ENCODE data around the gene NUBP1. TPM values are rescaled to one million over a fixed set of nuclear protein-coding genes. Genes with fewer than 3 reads are reported as not detected.
A peak's percentile ranks its signal among the peaks of the same experiment; 100 is the strongest.

Gene NUBP1
- total RNA-seq, 1 donor from 2014 or later = 20.9 TPM

GRCh38 chr16:10812312-10813098, 68.9 kb downstream of the NUBP1 start:
- H3K27me3 ChIP-seq = no peaks in the 10 kb centered on the region
- no peaks in the 10 kb centered on the region for H3K36me3 ChIP-seq
- TF ChIP-seq CTCF (IDR thresholded peaks at IDR 0.05) (no peak), POLR2A (IDR thresholded peaks at IDR 0.05) (no peak), POLR2AphosphoS5 (IDR thresholded peaks at IDR 0.05; ENCODE audit: insufficient read depth in 1 of 2, low read depth in 1 of 2) (no peak)
- H3K9me3 ChIP-seq = no peaks in the 10 kb centered on the region
- H3K27ac ChIP-seq = no peak overlapping the region
- no peaks in the 10 kb centered on the region for H3K4me1 ChIP-seq
- no peak overlapping the region for H3K4me3 ChIP-seq
- no peak for DNase-seq (ENCODE audit: extremely low spot score in 2 of 2)
- intact Hi-C loops (cut with DNase I) = no loop called here

DNA sequence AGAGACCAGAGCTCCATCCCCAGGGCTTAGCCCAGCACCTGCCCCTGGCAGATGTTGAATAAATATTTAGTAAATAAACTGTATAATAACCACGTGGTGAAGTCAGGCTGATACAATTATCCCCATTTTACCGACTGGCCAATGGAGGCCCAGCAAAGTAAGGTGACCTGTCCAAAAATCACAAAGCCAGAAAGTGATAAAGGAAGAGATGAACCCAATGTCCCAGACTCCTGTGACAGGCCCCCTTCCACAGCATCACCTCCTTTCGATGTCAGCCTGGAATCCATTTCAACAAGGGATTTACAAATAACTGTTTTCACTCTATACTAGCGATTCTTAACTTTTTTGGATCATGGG, 69.4 kb downstream of the NUBP1 start:
- Histone ChIP-seq H3K27me3 (no peaks in the 10 kb centered on the region), H3K36me3 (no peaks in the 10 kb centered on the region), H3K9me3 (no peaks in the 10 kb centered on the region), H3K4me1 (no peaks in the 10 kb centered on the region), H3K27ac (no peak overlapping the region), H3K4me3 (no peak overlapping the region)
- DNase-seq (ENCODE audit: extremely low spot score in 2 of 2) = no peak
- intact Hi-C loops (cut with DNase I) = no loop called here
- TF ChIP-seq POLR2A (IDR thresholded peaks at IDR 0.05) (no peak), POLR2AphosphoS5 (IDR thresholded peaks at IDR 0.05; ENCODE audit: insufficient read depth in 1 of 2, low read depth in 1 of 2) (no peak), CTCF (IDR thresholded peaks at IDR 0.05) (no peak)

GRCh38 chr16:10817514-10817913, 73.9 kb downstream of the NUBP1 start:
- intact Hi-C loops (cut with DNase I) = no loop called here
- H3K9me3 ChIP-seq = no peaks in the 10 kb centered on the region
- H3K27ac ChIP-seq = no peak overlapping the region
- no peak for TF ChIP-seq POLR2A (IDR thresholded peaks at IDR 0.05)
- no peak for TF ChIP-seq POLR2AphosphoS5 (IDR thresholded peaks at IDR 0.05; ENCODE audit: insufficient read depth in 1 of 2, low read depth in 1 of 2)
- TF ChIP-seq CTCF (IDR thresholded peaks at IDR 0.05) = no peak
- no peak overlapping the region for H3K4me3 ChIP-seq
- H3K27me3 ChIP-seq = no peaks in the 10 kb centered on the region
- DNase-seq (ENCODE audit: extremely low spot score in 2 of 2) = no peak
- no peaks in the 10 kb centered on the region for H3K4me1 ChIP-seq
- H3K36me3 ChIP-seq = no peaks in the 10 kb centered on the region

DNA sequence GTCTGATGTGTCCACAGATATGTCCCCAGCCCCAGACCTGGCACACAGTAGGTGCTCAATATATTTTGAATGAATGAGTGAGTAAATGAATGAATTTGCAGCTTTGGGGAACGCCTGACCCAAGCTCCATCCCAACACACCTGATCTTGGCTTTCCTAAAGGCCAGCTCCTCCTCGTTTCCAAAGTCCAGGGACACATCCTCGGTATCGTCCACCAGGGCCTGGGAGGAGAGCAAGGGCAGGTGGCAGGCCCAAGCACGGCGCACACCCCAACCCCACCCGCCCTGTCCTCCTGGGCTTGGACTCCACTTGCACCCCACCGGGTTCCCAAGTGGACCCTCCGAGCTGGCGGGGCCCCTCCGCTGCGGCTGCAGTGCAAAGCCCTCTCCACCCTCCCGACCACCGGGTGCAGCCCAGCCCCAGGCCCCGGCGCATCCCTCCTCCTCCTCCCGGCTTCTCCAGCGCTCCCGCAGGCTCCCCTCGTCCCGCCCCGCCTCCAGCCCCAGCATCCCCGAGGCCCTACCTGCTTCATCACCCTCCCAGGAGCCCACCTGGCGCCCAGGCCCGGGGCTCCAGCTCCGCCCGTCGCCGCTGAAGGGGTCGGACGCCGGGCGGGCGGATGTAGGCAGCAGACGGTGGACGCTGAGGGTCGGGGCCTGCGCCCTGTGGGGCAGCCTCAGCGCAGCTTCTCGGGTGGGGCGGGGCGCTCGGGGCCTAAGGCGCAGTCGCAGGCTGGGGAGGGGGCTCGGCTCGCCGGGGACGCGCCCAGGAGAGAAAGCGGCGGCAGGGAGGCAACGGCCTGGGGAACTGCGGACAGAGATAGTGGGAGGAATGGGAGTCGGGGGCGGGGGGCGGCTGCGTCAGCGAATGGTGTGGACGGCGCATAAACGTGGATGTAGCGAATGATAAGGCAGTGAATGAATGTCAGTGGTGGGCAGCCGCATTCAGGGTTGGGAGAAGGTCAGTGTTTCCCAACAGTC, 74.6 kb downstream of the NUBP1 start, which contains the start of gene TVP23A:
Gene TVP23A (minus strand): TSS at position 832 of the 979 bp plus-strand sequence. CDS start 301 bp downstream, at position 531.
- Histone ChIP-seq H3K4me3 (peak within 1 kb of the TSS; percentile 27 to 44), H3K27me3 (no peaks in the 10 kb centered on the region), H3K9me3 (no peaks in the 10 kb centered on the region), H3K27ac (no peak within 1 kb of the TSS), H3K4me1 (no peaks in the 10 kb centered on the region), H3K36me3 (no peaks in the 10 kb centered on the region)
- no peak for TF ChIP-seq POLR2AphosphoS5 (IDR thresholded peaks at IDR 0.05; ENCODE audit: insufficient read depth in 1 of 2, low read depth in 1 of 2)
- no peak for TF ChIP-seq POLR2A (IDR thresholded peaks at IDR 0.05)
- TF ChIP-seq CTCF (IDR thresholded peaks at IDR 0.05) = no peak
- intact Hi-C loops (cut with DNase I) = no loop called here
- no peak for DNase-seq (ENCODE audit: extremely low spot score in 2 of 2)

Small RNA genes lying within 50 kb of the gene (small RNA-seq; reads per million reads assigned to genes)
- gene MTND4LP24 = not detected
- not detected for gene MTND6P33

Other genes starting within 250 kb of the NUBP1 start
- 70.7 TPM for gene EMP2, start 163.2 kb upstream of the NUBP1 start, total RNA-seq
- not detected for gene TEKT5, start 48.9 kb upstream of the NUBP1 start, total RNA-seq
- 0.98 TPM for gene TVP23A, start 75.0 kb downstream of the NUBP1 start, total RNA-seq
- gene CIITA, start 133.4 kb downstream of the NUBP1 start, total RNA-seq = 16.7 TPM
- 67.5 TPM for gene DEXI, start 198.6 kb downstream of the NUBP1 start, total RNA-seq
- 21.6 TPM for gene CLEC16A, start 200.7 kb downstream of the NUBP1 start, total RNA-seq